H9 (cell line): ENCODE measurements around the gene ANKS1B. TPM values are rescaled to one million over a fixed set of nuclear protein-coding genes. Genes with fewer than 3 reads are reported as not detected.

Experiments
- DNase-seq: peaks from one replicate; pipeline ENCODE4 v3.0.0-alpha.2; 2017
- H2AFZ ChIP-seq: one replicate; pipeline ENCODE4 v1.6.1; 2013; ENCODE audit warnings: mild to moderate bottlenecking, low read length, control low read depth, moderate library complexity
- H2AK5ac ChIP-seq: 2 replicates; pipeline ENCODE4 v1.6.1; 2013; ENCODE audit warnings: low read length, control low read depth, mixed read lengths; ENCODE audit not compliant: insufficient read length
- H2BK120ac ChIP-seq: one replicate; pipeline ENCODE4 v1.6.1; 2013; ENCODE audit warnings: low read depth, mild to moderate bottlenecking, low read length, control low read depth, inconsistent platforms; ENCODE audit not compliant: poor library complexity, severe bottlenecking
- H2BK12ac ChIP-seq: 2 replicates; pipeline ENCODE4 v1.6.1; 2013; ENCODE audit warnings: low read length, control low read depth, mixed read lengths, low read depth; ENCODE audit not compliant: insufficient read length
- H2BK15ac ChIP-seq: 2 replicates; pipeline ENCODE4 v1.6.1; 2013; ENCODE audit warnings: low read depth, low read length, control low read depth
- H2BK20ac ChIP-seq: one replicate; pipeline ENCODE4 v1.6.1; 2013; ENCODE audit warnings: low read depth, mild to moderate bottlenecking, low read length, control low read depth, inconsistent platforms; ENCODE audit not compliant: poor library complexity, severe bottlenecking
- H2BK5ac ChIP-seq: 2 replicates; pipeline ENCODE4 v1.6.1; 2013; ENCODE audit warnings: low read length, control low read depth, mixed read lengths; ENCODE audit not compliant: insufficient read length
- H3K14ac ChIP-seq: 2 replicates; pipeline ENCODE4 v1.6.1; 2013; ENCODE audit warnings: low read length, control low read depth; ENCODE audit not compliant: insufficient read depth
- H3K18ac ChIP-seq: 2 replicates; pipeline ENCODE4 v1.6.1; 2013; ENCODE audit warnings: low read depth, mild to moderate bottlenecking, mixed read lengths, low read length, control low read depth; ENCODE audit not compliant: insufficient read length
- H3K23ac ChIP-seq: 2 replicates; pipeline ENCODE4 v1.6.1; 2013; ENCODE audit warnings: low read length, control low read depth, mixed read lengths, low read depth; ENCODE audit not compliant: insufficient read length
- H3K23me2 ChIP-seq: 2 replicates; pipeline ENCODE4 v1.6.1; 2013; ENCODE audit warnings: low read depth, mild to moderate bottlenecking, mixed read lengths, low read length, control low read depth; ENCODE audit not compliant: insufficient read length, poor library complexity, severe bottlenecking
- H3K27ac ChIP-seq: 2 replicates; pipeline ENCODE4 v1.5.1; 2013; ENCODE audit warnings: low read length, control low read depth, mixed read lengths, low read depth; ENCODE audit not compliant: insufficient read length
- H3K27me3 ChIP-seq: 2 replicates; pipeline ENCODE4 v1.6.1; 2013; ENCODE audit warnings: low read length, control low read depth, inconsistent platforms; ENCODE audit not compliant: insufficient read depth
- H3K4ac ChIP-seq: 2 replicates; pipeline ENCODE4 v1.6.1; 2013; ENCODE audit warnings: low read depth, mild to moderate bottlenecking, control low read depth, inconsistent platforms, low read length, moderate library complexity
- H3K4me1 ChIP-seq: 2 replicates; pipeline ENCODE4 v1.6.1; 2013; ENCODE audit warnings: low read length, control low read depth, inconsistent platforms; ENCODE audit not compliant: insufficient read depth
- H3K4me2 ChIP-seq: 2 replicates; pipeline ENCODE4 v1.6.1; 2013; ENCODE audit warnings: low read length, control low read depth, mixed read lengths; ENCODE audit not compliant: insufficient read length, insufficient read depth
- H3K56ac ChIP-seq: 2 replicates; pipeline ENCODE4 v1.6.1; 2013; ENCODE audit warnings: low read depth, mild to moderate bottlenecking, mixed read lengths, low read length, control low read depth; ENCODE audit not compliant: insufficient read length
- H3K79me1 ChIP-seq: 2 replicates; pipeline ENCODE4 v1.6.1; 2013; ENCODE audit warnings: low read depth, mild to moderate bottlenecking, moderate library complexity, low read length, control low read depth, inconsistent platforms; ENCODE audit not compliant: insufficient read depth, poor library complexity, severe bottlenecking
- H3K79me2 ChIP-seq: 2 replicates; pipeline ENCODE4 v1.6.1; 2013; ENCODE audit warnings: low read length, control low read depth, inconsistent platforms; ENCODE audit not compliant: insufficient read depth
- H3K9ac ChIP-seq: 2 replicates; pipeline ENCODE4 v1.6.1; 2013; ENCODE audit warnings: low read length, control low read depth, mixed read lengths; ENCODE audit not compliant: insufficient read length; ENCODE audit errors: extremely low read depth
- H3K9me3 ChIP-seq: one replicate; pipeline ENCODE4 v1.6.1; 2013; ENCODE audit warnings: low read depth, low read length, inconsistent platforms; ENCODE audit not compliant: control insufficient read depth
- H3T11ph ChIP-seq: one replicate; pipeline ENCODE4 v1.6.1; 2013; ENCODE audit warnings: mild to moderate bottlenecking, low read length, control low read depth, inconsistent platforms
- H4K20me1 ChIP-seq: one replicate; pipeline ENCODE4 v1.6.1; 2013; ENCODE audit not compliant: control insufficient read depth, insufficient read length, insufficient read depth
- H4K5ac ChIP-seq: 2 replicates; pipeline ENCODE4 v1.6.1; 2013; ENCODE audit warnings: low read depth, mild to moderate bottlenecking, mixed read lengths, low read length, control low read depth; ENCODE audit not compliant: insufficient read length
- H4K8ac ChIP-seq: replicated peaks from 2 replicates; pipeline ENCODE4 v1.6.1; 2013; ENCODE audit warnings: low read length, control low read depth, mixed read lengths, low read depth; ENCODE audit not compliant: insufficient read length
- H4K91ac ChIP-seq: 2 replicates; pipeline ENCODE4 v1.6.1; 2013; ENCODE audit warnings: low read depth, mild to moderate bottlenecking, moderate library complexity, mixed read lengths, low read length, control low read depth; ENCODE audit not compliant: insufficient read length
- H3K27ac Mint-ChIP-seq, 3 experiments: 2 replicates in 2 of 3; 3 replicates in 1 of 3; pipeline ENCODE4 v1.8.0; 2020 to 2021; ENCODE audit warnings: mixed read lengths in 3 of 3, mild to moderate bottlenecking in 1 of 3, moderate library complexity in 1 of 3
- H3K27me3 Mint-ChIP-seq: 2 replicates; pipeline ENCODE4 v1.8.0; 2021; ENCODE audit warnings: low read depth, mild to moderate bottlenecking, moderate library complexity, mixed read lengths
- H3K36me3 Mint-ChIP-seq, 3 experiments: 2 replicates in 2 of 3; 3 replicates in 1 of 3; pipeline ENCODE4 v1.8.0; 2020 to 2021; ENCODE audit warnings: low read depth in 3 of 3, mixed read lengths in 3 of 3; ENCODE audit not compliant: insufficient read depth in 1 of 3
- H3K4me1 Mint-ChIP-seq, 2 experiments: 2 replicates each; pipeline ENCODE4 v1.8.0; 2020; ENCODE audit warnings: mixed read lengths in 2 of 2
- H3K4me3 Mint-ChIP-seq, 2 experiments: 2 replicates in 1 of 2; 3 replicates in 1 of 2; pipeline ENCODE4 v1.8.0; 2020 to 2021; ENCODE audit warnings: mild to moderate bottlenecking in 2 of 2, mixed read lengths in 2 of 2, moderate library complexity in 1 of 2
- H3K9me3 Mint-ChIP-seq, 2 experiments: 2 replicates in 1 of 2; 3 replicates in 1 of 2; pipeline ENCODE4 v1.8.0; 2020; ENCODE audit warnings: mild to moderate bottlenecking in 2 of 2, mixed read lengths in 2 of 2, moderate library complexity in 1 of 2
- WGBS: extraction: QIAGEN DNeasy Blood & Tissue Kit; methylation state at CpG from one replicate; pipeline ENCODE4 v1.1.7; 2013; ENCODE audit warnings: missing lambda C conversion rate, low lambda C conversion rate, mixed read lengths; ENCODE audit not compliant: insufficient read length; ENCODE audit errors: extremely low coverage; 5-methylcytosine and 5-hydroxymethylcytosine counted together
- total RNA-seq: library from RNA; stranded (reverse); gene quantifications from 2 replicates; pipeline ENCODE4 v1.2.1, GENCODE V29; 2021
- TF ChIP-seq, protein P1 (sequence below): fragments of 200-600 bp; sonication (generic); conservative IDR thresholded peaks from 3 replicates; pipeline ENCODE4 v1.8.0; 2021; ENCODE audit warnings: antibody characterized with exemption, mild to moderate bottlenecking

Gene ANKS1B
- total RNA-seq, 1 experiment from 2014 or later = 4.1 TPM

DNA sequence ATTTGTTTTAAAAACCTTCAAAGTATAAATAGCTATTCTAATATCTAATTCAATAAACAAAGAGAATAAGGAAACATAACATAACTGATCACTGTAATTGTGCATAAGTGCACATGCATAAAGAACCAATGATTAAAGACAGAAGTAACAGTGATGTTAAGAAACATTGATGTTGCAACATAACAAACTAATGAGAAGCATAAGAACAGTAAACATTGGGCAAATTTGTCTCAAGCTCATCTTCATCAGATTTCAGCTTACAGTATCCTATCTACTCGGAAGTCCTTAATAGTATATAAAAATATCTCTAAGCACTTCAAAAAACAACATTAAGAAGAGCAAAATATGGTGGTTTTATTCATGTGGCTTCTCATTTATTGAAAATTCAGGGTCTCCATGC, 239.6 kb downstream of the ANKS1B start:
- H3K23ac ChIP-seq = no peak overlapping the region
- H3K4ac ChIP-seq = no peak overlapping the region
- Mint-ChIP-seq H3K36me3 (no peaks in the 10 kb centered on the region), H3K4me3 (no peak overlapping the region), H3K27ac (no peak overlapping the region), H3K4me1 (no peaks in the 10 kb centered on the region), H3K9me3 (no peaks in the 10 kb centered on the region), H3K27me3 (no peaks in the 10 kb centered on the region)
- H4K20me1 ChIP-seq = no peaks in the 10 kb centered on the region
- TF ChIP-seq, protein P1, sequence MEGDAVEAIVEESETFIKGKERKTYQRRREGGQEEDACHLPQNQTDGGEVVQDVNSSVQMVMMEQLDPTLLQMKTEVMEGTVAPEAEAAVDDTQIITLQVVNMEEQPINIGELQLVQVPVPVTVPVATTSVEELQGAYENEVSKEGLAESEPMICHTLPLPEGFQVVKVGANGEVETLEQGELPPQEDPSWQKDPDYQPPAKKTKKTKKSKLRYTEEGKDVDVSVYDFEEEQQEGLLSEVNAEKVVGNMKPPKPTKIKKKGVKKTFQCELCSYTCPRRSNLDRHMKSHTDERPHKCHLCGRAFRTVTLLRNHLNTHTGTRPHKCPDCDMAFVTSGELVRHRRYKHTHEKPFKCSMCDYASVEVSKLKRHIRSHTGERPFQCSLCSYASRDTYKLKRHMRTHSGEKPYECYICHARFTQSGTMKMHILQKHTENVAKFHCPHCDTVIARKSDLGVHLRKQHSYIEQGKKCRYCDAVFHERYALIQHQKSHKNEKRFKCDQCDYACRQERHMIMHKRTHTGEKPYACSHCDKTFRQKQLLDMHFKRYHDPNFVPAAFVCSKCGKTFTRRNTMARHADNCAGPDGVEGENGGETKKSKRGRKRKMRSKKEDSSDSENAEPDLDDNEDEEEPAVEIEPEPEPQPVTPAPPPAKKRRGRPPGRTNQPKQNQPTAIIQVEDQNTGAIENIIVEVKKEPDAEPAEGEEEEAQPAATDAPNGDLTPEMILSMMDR = no peak
- no peak overlapping the region for H3K9ac ChIP-seq
- H3K56ac ChIP-seq = no peak overlapping the region
- WGBS = no CpG with 5 or more reads among the region's 1 CpG
- H2AFZ ChIP-seq = no peak overlapping the region
- no peak overlapping the region for H3K27ac ChIP-seq
- no peak overlapping the region for H2AK5ac ChIP-seq
- H4K91ac ChIP-seq = no peak overlapping the region
- no peaks in the 10 kb centered on the region for H3K9me3 ChIP-seq
- no peak overlapping the region for H2BK20ac ChIP-seq
- no peaks in the 10 kb centered on the region for H3K79me1 ChIP-seq
- H2BK120ac ChIP-seq = no peak overlapping the region
- no peaks in the 10 kb centered on the region for H3K27me3 ChIP-seq
- no peaks in the 10 kb centered on the region for H3K79me2 ChIP-seq
- no peak overlapping the region for H4K8ac ChIP-seq
- no peak overlapping the region for H2BK12ac ChIP-seq
- no peak overlapping the region for H4K5ac ChIP-seq
- no peak overlapping the region for H3K14ac ChIP-seq
- no peak overlapping the region for H3K18ac ChIP-seq
- H3K4me1 ChIP-seq = no peaks in the 10 kb centered on the region
- H2BK15ac ChIP-seq = no peak overlapping the region
- no peak overlapping the region for H3K4me2 ChIP-seq
- H3K23me2 ChIP-seq = no peaks in the 10 kb centered on the region
- no peak overlapping the region for H2BK5ac ChIP-seq
- DNase-seq = no peak
- no peak overlapping the region for H3T11ph ChIP-seq
